GM03348 (cell line): ENCODE measurements around the gene PCDHB16.

Experiments
- DNase-seq: peaks from one replicate; pipeline ENCODE4 v3.0.0; 2012; ENCODE audit warnings: low spot score

The PCDHB16 gene

GRCh38 chr5:141234109-141234667, 52.0 kb downstream of the PCDHB16 start:
- peak; percentile 23 for DNase-seq
